Epithelial cell of prostate (primary cell): ENCODE results near the gene BCL11B.

Source experiments
- DNase-seq: peaks from one replicate; pipeline ENCODE4 v3.0.0-alpha.2; 2011; ENCODE audit warnings: low read depth, low spot score
- H3K27ac ChIP-seq: fragments of 450-650 bp; 2 replicates; pipeline ENCODE4 v1.5.1; 2017; ENCODE audit warnings: mild to moderate bottlenecking

Gene BCL11B

GRCh38 chr14:99148861-99149610, 123.0 kb downstream of the BCL11B start:
- H3K27ac ChIP-seq, result no peak overlapping the region
- DNase-seq, result no peak

- no peak overlapping the region for H3K27ac ChIP-seq
- no peak for DNase-seq
Measured at GRCh38 chr14:99148131-99148530, 123.9 kb downstream of the BCL11B start.

- DNase-seq, result no peak
- no peak overlapping the region for H3K27ac ChIP-seq
Measured at GRCh38 chr14:99147366-99147740, 124.6 kb downstream of the BCL11B start.

GRCh38 chr14:99146616-99147365, 125.2 kb downstream of the BCL11B start:
- H3K27ac ChIP-seq, result no peak overlapping the region
- DNase-seq, result no peak

- DNase-seq, result no peak
- H3K27ac ChIP-seq, result no peak overlapping the region
Measured at GRCh38 chr14:99145307-99145706, 126.7 kb downstream of the BCL11B start.

GRCh38 chr14:99143793-99144192, 128.2 kb downstream of the BCL11B start:
- H3K27ac ChIP-seq, result no peak overlapping the region
- DNase-seq, result no peak

GRCh38 chr14:99143126-99143525, 128.9 kb downstream of the BCL11B start:
- no peak for DNase-seq
- no peak overlapping the region for H3K27ac ChIP-seq

- no peak overlapping the region for H3K27ac ChIP-seq
- DNase-seq, result no peak
Measured at GRCh38 chr14:99141236-99141635, 130.8 kb downstream of the BCL11B start.

- H3K27ac ChIP-seq, result no peak overlapping the region
- DNase-seq, result no peak
Measured at GRCh38 chr14:99138999-99139865, 132.8 kb downstream of the BCL11B start.

- DNase-seq, result no peak
- no peak overlapping the region for H3K27ac ChIP-seq
Measured at GRCh38 chr14:99137913-99138571, 134.0 kb downstream of the BCL11B start.

GRCh38 chr14:99137001-99137700, 134.8 kb downstream of the BCL11B start:
- no peak for DNase-seq
- no peak overlapping the region for H3K27ac ChIP-seq

GRCh38 chr14:99136401-99136800, 135.6 kb downstream of the BCL11B start:
- no peak for DNase-seq

GRCh38 chr14:99136047-99136400, 136.0 kb downstream of the BCL11B start:
- no peak for DNase-seq
- H3K27ac ChIP-seq, result no peak overlapping the region

More at GRCh38 chr14:99136401-99136800, 135.6 kb downstream of the BCL11B start:
- H3K27ac ChIP-seq, result no peak overlapping the region

GRCh38 chr14:99134516-99135046, 137.4 kb downstream of the BCL11B start:
- H3K27ac ChIP-seq, result no peak overlapping the region
- no peak for DNase-seq

GRCh38 chr14:99133636-99134515, 138.1 kb downstream of the BCL11B start:
- no peak for DNase-seq
- no peak overlapping the region for H3K27ac ChIP-seq

- no peak overlapping the region for H3K27ac ChIP-seq
- DNase-seq, result no peak
Measured at GRCh38 chr14:99132821-99133635, 139.0 kb downstream of the BCL11B start.

- DNase-seq, result no peak
- no peak overlapping the region for H3K27ac ChIP-seq
Measured at GRCh38 chr14:99131632-99132271, 140.2 kb downstream of the BCL11B start.
